OCI-LY1 (cell line): ENCODE results near the gene IFT27.

Source experiments
- CTCF ChIP-seq: fragments of 200-600 bp; sonication (generic), shearing (Covaris generic); IDR thresholded peaks from 2 replicates; pipeline ENCODE4 v1.5.1; 2017; ENCODE audit warnings: mild to moderate bottlenecking, antibody characterized with exemption, low read length, moderate library complexity, mixed read lengths
- EZH2 ChIP-seq: fragments of 200-600 bp; sonication (generic), shearing (Covaris generic); IDR thresholded peaks from 2 replicates; pipeline ENCODE4 v1.8.0; 2017; ENCODE audit warnings: borderline replicate concordance, mixed run types, mild to moderate bottlenecking, antibody characterized with exemption, low read length, moderate library complexity, mixed read lengths

GRCh38 chr22:36715647-36716046, 60.3 kb downstream of the IFT27 start:
- TF ChIP-seq CTCF (no peak), EZH2 (no peak)
